ENCODE data around the gene CD14. TPM values are rescaled to one million over a fixed set of nuclear protein-coding genes. Genes with fewer than 3 reads are reported as not detected.
"Not testable (repeated sequence)": the region's sequence is repeated elsewhere in the genome, so short reads cannot be mapped to it uniquely, and the experiment has no call there.

The CD14 gene
- total and polyA plus RNA-seq, 11 donors: 9.9 to 220 (median 25.8) TPM

DNA sequence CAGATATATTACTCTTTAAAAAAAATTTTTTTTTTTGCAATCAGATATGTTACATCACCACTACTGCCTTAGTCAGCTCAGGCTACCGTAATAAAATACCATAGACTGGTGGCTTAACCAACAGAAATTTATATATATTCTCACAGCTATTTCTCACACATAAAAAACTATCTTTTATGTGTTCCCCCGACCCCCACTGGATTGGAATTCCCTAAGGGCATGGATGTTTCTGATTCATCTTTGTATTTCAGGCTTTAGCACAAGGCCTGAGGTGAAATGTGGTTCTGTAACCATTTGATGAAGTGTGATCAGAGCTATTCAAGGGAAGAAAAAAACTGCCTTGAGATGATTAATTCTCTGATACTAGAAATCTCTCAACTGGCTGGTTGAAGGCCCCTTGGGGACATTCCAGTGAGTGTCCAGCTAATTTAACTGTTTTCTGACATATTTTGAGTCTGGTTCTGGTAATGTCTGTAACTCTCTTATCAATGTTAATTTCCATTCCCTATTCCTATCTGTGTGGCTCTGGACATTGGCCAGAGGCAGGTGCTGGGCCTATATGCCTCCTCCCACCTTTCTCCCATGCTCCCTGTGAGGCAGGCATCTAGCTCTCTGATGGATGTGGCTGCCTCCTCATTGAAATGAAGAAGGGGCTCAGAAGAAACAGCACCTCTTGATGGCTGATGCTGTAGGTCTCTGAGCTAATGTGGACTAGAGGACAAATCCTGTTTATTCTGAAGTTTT is 2.5 kb downstream of the CD14 start:
- Histone ChIP-seq H3K4me3 (peak overlapping the region in 8 of 12 donors; percentile 8 to 67 (median 61)), H3K36me3 (peaks cover 0 to 3% (median 0%) of the 10 kb centered on the region in 9 donors), H3K27ac (peak overlapping the region in 8 of 12 donors; percentile 11 to 95 (median 72)), H3K27me3 (no peaks in the 10 kb centered on the region), H3K4me1 (peaks cover 0 to 34% (median 16%) of the 10 kb centered on the region in 12 donors), H3K9me3 (peaks cover 0 to 7% (median 0%) of the 10 kb centered on the region in 12 donors)
- WGBS, 4 donors: 68 to 76% (median 71%) methylated on average over 2 of the region's 2 CpGs
- TF ChIP-seq POLR2A (IDR thresholded peaks at IDR 0.05): no peak
- no peak for TF ChIP-seq CTCF (IDR thresholded peaks at IDR 0.05)
- ATAC-seq (no peak), DNase-seq (no peak)
- intact Hi-C loops (cut with DNase I): loop anchor here in 5 of 10 donors (5.0 to 10.0 kb wide), 3 partner anchors 68 to 256 kb away; partner anchors contain the start of genes ANKHD1 (in 1 of the 5), APBB3 (in 1 of the 5) and SLC35A4 (in 1 of the 5)

GRCh38 chr5:140628711-140629110 is 4.3 kb downstream of the CD14 start:
- H3K9me3 ChIP-seq: peaks cover 0 to 7% (median 0%) of the 10 kb centered on the region in 12 donors
- peaks cover 0 to 22% (median 15%) of the 10 kb centered on the region in 12 donors for H3K4me1 ChIP-seq
- no peaks in the 10 kb centered on the region for H3K27me3 ChIP-seq
- peak overlapping the region in 1 of 12 donors; percentile 66 for H3K4me3 ChIP-seq
- no peak for TF ChIP-seq CTCF (IDR thresholded peaks at IDR 0.05)
- TF ChIP-seq POLR2A (IDR thresholded peaks at IDR 0.05): no peak
- DNase-seq: no peak
- no peak overlapping the region for H3K27ac ChIP-seq
- intact Hi-C loops (cut with DNase I): no loop called here
- peaks cover 0 to 3% (median 0%) of the 10 kb centered on the region in 9 donors for H3K36me3 ChIP-seq
- 42 to 84% (median 63%) methylated on average over 1 of the region's 1 CpG for WGBS, 4 donors
- ATAC-seq: no peak

DNA sequence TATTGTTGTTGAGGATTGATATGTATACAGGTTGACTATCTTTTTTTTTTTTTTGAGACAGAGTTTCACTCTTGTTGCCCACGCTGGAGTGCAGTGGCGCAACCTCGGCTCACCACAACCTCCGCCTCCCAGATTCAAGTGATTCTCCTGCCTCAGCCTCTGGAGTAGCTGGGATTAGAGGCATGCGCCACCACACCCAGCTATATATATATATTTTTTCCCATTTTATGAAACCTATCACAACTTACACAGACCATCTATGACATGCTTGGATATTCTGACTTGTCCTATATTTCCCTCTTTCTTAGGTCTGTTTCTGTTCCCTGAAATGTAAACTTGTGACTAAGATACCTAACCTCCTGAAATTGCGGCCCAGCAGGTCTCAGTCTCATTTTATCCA is 5.0 kb downstream of the CD14 start:
- H3K27ac ChIP-seq: no peak overlapping the region
- TF ChIP-seq CTCF (IDR thresholded peaks at IDR 0.05): no peak
- TF ChIP-seq POLR2A (IDR thresholded peaks at IDR 0.05): no peak
- H3K9me3 ChIP-seq: peaks cover 0 to 7% (median 0%) of the 10 kb centered on the region in 12 donors
- peaks cover 0 to 17% (median 10%) of the 10 kb centered on the region in 12 donors for H3K4me1 ChIP-seq
- no peaks in the 10 kb centered on the region for H3K27me3 ChIP-seq
- intact Hi-C loops (cut with DNase I): no loop called here
- peaks cover 0 to 3% (median 0%) of the 10 kb centered on the region in 9 donors for H3K36me3 ChIP-seq
- DNase-seq (no peak), ATAC-seq (no peak)
- WGBS, 4 donors: 90 to 95% (median 92%) methylated on average over 6 of the region's 6 CpGs
- no peak overlapping the region for H3K4me3 ChIP-seq

DNA sequence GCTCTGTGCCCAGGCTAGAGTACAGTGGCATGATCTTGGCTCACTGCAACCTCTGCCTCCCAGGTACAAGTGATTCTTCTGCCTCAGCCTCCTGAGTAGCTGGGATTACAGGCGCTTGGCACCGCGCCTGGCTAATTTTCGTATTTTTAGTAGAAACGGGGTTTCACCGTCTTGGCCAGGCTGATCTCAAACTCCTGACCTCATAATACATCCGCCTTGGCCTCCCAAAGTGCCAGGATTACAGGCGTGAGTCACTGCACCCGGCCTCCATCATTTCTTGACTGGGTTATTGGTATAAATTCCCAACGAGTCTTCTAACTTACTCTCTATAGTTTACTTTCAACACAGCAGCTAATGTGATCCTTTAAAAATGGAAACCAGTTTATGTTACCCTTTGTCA is 8.1 kb downstream of the CD14 start:
- not testable (repeated sequence) for H3K9me3 ChIP-seq, DNase-seq, ATAC-seq, H3K4me3 ChIP-seq, H3K27me3 ChIP-seq, H3K36me3 ChIP-seq, H3K27ac ChIP-seq
- intact Hi-C loops (cut with DNase I): loop anchor here in 1 of 10 donors (5.0 kb wide), 1 partner anchor 48 kb away; no protein-coding TSS in a partner anchor
- 86 to 89% (median 88%) methylated on average over 10 of the region's 10 CpGs for WGBS, 4 donors
- peaks cover 0 to 11% (median 0%) of the 10 kb centered on the region in 12 donors for H3K4me1 ChIP-seq

DNA sequence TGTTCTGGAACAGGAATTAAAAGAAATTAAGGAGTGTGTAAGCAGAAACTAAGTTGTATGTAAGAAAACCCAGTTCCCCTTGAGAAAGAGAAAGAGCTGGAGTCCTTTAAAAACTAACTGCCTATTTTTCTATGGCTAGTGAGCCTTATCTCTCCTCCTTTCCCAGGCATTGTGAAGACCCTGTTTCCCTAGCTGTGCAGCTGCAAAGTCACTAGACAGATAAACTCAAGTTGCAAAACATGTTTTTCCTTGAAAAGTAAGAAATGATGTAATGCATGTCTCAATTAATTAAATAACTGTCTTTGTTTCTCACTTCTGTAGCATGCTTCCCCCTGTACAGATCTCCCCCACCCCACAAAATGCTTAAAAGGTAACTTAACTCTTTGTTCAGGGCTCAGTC is 9.9 kb downstream of the CD14 start:
- not testable (repeated sequence) for H3K4me3 ChIP-seq, DNase-seq, H3K27ac ChIP-seq, H3K9me3 ChIP-seq, ATAC-seq, H3K36me3 ChIP-seq, H3K27me3 ChIP-seq
- H3K4me1 ChIP-seq: peaks cover 0 to 11% (median 0%) of the 10 kb centered on the region in 12 donors
- intact Hi-C loops (cut with DNase I): loop anchor here in 1 of 10 donors (5.0 kb wide), 1 partner anchor 46 kb away; no protein-coding TSS in a partner anchor

All from heart left ventricle (tissue), 16 donors.